GM13976 (cell line): ENCODE measurements around the gene FXR2.

ENCODE experiments used
- DNase-seq: peaks from one replicate; pipeline ENCODE4 v3.0.0; 2012; ENCODE audit warnings: low spot score
- in situ Hi-C: fragments of 300-500 bp; cut with MboI; formaldehyde crosslinking; loops from one replicate; pipeline ENCODE4 v1.12.0; 2022; ENCODE audit warnings: low sequenced_read_pairs, mixed read lengths, inconsistent platforms; ENCODE audit not compliant: unreplicated experiment
- TF ChIP-seq, protein P1 (sequence below): IDR thresholded peaks from 2 replicates; pipeline ENCODE4 v1.5.1; 2012; ENCODE audit warnings: borderline replicate concordance, mild to moderate bottlenecking; ENCODE audit not compliant: insufficient read depth; ENCODE audit errors: extremely low read depth, missing control alignments, control extremely low read depth

FXR2 gene

DNA sequence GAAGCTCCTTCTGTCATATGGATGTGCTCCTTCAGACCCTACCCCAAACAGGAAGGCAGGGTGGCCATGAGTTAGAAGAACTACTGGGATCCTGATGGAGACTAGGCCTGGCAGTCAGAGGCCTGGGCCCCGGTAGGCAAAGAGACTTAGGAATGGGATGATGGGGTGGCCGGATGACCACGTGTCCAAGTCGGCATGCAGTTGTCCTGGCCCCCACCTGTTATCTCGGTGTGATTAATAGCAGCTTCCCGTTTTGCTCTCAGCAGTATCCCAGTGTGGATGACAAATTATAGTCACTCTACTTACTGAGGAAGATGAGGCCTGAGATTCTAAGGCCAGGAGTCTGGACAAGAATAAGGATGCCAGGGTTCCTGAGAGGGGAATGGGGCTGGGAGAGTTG is 64.4 kb downstream of the FXR2 start:
- no peak for DNase-seq
- in situ Hi-C loops = no loop called here
- TF ChIP-seq, protein P1, sequence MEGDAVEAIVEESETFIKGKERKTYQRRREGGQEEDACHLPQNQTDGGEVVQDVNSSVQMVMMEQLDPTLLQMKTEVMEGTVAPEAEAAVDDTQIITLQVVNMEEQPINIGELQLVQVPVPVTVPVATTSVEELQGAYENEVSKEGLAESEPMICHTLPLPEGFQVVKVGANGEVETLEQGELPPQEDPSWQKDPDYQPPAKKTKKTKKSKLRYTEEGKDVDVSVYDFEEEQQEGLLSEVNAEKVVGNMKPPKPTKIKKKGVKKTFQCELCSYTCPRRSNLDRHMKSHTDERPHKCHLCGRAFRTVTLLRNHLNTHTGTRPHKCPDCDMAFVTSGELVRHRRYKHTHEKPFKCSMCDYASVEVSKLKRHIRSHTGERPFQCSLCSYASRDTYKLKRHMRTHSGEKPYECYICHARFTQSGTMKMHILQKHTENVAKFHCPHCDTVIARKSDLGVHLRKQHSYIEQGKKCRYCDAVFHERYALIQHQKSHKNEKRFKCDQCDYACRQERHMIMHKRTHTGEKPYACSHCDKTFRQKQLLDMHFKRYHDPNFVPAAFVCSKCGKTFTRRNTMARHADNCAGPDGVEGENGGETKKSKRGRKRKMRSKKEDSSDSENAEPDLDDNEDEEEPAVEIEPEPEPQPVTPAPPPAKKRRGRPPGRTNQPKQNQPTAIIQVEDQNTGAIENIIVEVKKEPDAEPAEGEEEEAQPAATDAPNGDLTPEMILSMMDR = no peak

DNA sequence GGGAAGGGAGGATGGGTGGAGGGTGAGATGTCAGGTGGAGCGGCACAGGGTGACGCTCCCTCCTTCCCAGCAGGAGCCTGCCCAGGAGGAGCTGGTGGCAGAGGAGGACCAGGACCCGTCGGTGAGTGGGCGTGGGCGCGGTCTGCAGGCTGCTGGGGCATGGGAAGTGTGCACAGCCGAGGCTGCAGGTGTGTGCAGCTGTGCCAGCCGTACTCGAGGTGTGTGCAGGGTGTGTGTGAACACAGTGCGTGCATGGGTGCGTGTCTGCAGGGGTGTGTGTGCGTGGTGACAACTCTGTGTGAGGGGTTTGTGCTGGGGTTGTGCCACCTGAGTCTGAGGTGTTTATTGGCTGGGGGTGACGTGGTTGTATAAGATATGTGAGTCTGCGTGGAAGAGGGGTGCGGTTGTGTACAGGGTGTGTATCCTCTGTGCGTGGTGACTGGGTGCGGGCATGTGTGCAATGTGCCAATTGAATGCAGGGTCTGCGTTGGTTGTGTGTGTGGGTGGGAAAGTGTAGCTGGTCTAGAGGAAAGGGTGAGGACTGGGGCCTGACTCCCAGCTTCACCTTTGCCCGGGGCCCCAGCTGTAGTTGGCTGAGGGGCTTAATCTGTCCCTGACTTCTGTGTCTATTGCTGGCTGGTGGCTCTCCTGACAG is 65.2 kb downstream of the FXR2 start:
- in situ Hi-C loops = no loop called here
- no peak for DNase-seq
- TF ChIP-seq, protein P1 = no peak

GRCh38 chr17:7548585-7549400 is 65.9 kb downstream of the FXR2 start, which contains the start of gene TNFSF12:
Gene TNFSF12 (plus strand): TSS chr17:7549058. CDS start chr17:7549154, 96 bp downstream.
- peak; percentile 84 for DNase-seq
- TF ChIP-seq, protein P1 = no peak
- in situ Hi-C loops = no loop called here

- in situ Hi-C loops = no loop called here
- no peak for DNase-seq
- TF ChIP-seq, protein P1 = no peak
Measured at GRCh38 chr17:7544911-7545310, 69.8 kb downstream of the FXR2 start.
